Measurements from ENCODE around the gene GRIN2C.

The GRIN2C gene

GRCh38 chr17:74851612-74852236 is 8.0 kb downstream of the GRIN2C start:
- H3K36me3 Mint-ChIP-seq (ENCODE audit: low read depth): no peaks in the 10 kb centered on the region
- peaks cover 50% of the 10 kb centered on the region for H3K27me3 Mint-ChIP-seq
- peaks cover 9% of the 10 kb centered on the region for H3K4me1 Mint-ChIP-seq (ENCODE audit: low read depth)
- H3K4me3 Mint-ChIP-seq: no peak overlapping the region
- H3K27ac Mint-ChIP-seq: no peak overlapping the region
- no peaks in the 10 kb centered on the region for H3K9me3 Mint-ChIP-seq

- no peaks in the 10 kb centered on the region for H3K9me3 Mint-ChIP-seq
- H3K27me3 Mint-ChIP-seq: peaks cover 43% of the 10 kb centered on the region
- no peak overlapping the region for H3K27ac Mint-ChIP-seq
- H3K4me1 Mint-ChIP-seq (ENCODE audit: low read depth): peaks cover 9% of the 10 kb centered on the region
- H3K36me3 Mint-ChIP-seq (ENCODE audit: low read depth): no peaks in the 10 kb centered on the region
- no peak overlapping the region for H3K4me3 Mint-ChIP-seq
Measured at GRCh38 chr17:74850914-74851313, 8.8 kb downstream of the GRIN2C start.

GRCh38 chr17:74850310-74850709 is 9.4 kb downstream of the GRIN2C start:
- Mint-ChIP-seq H3K4me3 (no peak overlapping the region), H3K4me1 (ENCODE audit: low read depth) (peaks cover 9% of the 10 kb centered on the region)

GRCh38 chr17:74848656-74849399 is 10.9 kb downstream of the GRIN2C start:
- H3K4me3 Mint-ChIP-seq: no peak overlapping the region
- no peak overlapping the region for H3K27ac Mint-ChIP-seq
- H3K36me3 Mint-ChIP-seq (ENCODE audit: low read depth): no peaks in the 10 kb centered on the region
- H3K9me3 Mint-ChIP-seq: no peaks in the 10 kb centered on the region
- H3K27me3 Mint-ChIP-seq: peaks cover 24% of the 10 kb centered on the region
- peaks cover 9% of the 10 kb centered on the region for H3K4me1 Mint-ChIP-seq (ENCODE audit: low read depth)

More at GRCh38 chr17:74850310-74850709, 9.4 kb downstream of the GRIN2C start:
- H3K9me3 Mint-ChIP-seq: no peaks in the 10 kb centered on the region
- no peaks in the 10 kb centered on the region for H3K36me3 Mint-ChIP-seq (ENCODE audit: low read depth)
- no peak overlapping the region for H3K27ac Mint-ChIP-seq
- peaks cover 37% of the 10 kb centered on the region for H3K27me3 Mint-ChIP-seq

- H3K4me3 Mint-ChIP-seq: no peak overlapping the region
- H3K27ac Mint-ChIP-seq: no peak overlapping the region
- H3K36me3 Mint-ChIP-seq (ENCODE audit: low read depth): no peaks in the 10 kb centered on the region
- H3K4me1 Mint-ChIP-seq (ENCODE audit: low read depth): peaks cover 7% of the 10 kb centered on the region
- H3K27me3 Mint-ChIP-seq: peaks cover 22% of the 10 kb centered on the region
- no peaks in the 10 kb centered on the region for H3K9me3 Mint-ChIP-seq
Measured at GRCh38 chr17:74846621-74847020, 13.1 kb downstream of the GRIN2C start.

- peaks cover 30% of the 10 kb centered on the region for H3K4me1 Mint-ChIP-seq (ENCODE audit: low read depth)
- H3K9me3 Mint-ChIP-seq: no peaks in the 10 kb centered on the region
- H3K27me3 Mint-ChIP-seq: peaks cover 14% of the 10 kb centered on the region
- no peak overlapping the region for H3K4me3 Mint-ChIP-seq
- no peak overlapping the region for H3K27ac Mint-ChIP-seq
- peaks cover 4% of the 10 kb centered on the region for H3K36me3 Mint-ChIP-seq (ENCODE audit: low read depth)
Measured at GRCh38 chr17:74843352-74843627, 16.4 kb downstream of the GRIN2C start.

- H3K27ac Mint-ChIP-seq: no peak overlapping the region
- peaks cover 6% of the 10 kb centered on the region for H3K36me3 Mint-ChIP-seq (ENCODE audit: low read depth)
- peaks cover 14% of the 10 kb centered on the region for H3K27me3 Mint-ChIP-seq
- H3K4me1 Mint-ChIP-seq (ENCODE audit: low read depth): peaks cover 30% of the 10 kb centered on the region
- no peak overlapping the region for H3K4me3 Mint-ChIP-seq
- H3K9me3 Mint-ChIP-seq: no peaks in the 10 kb centered on the region
Measured at GRCh38 chr17:74842599-74843351, 16.9 kb downstream of the GRIN2C start.

GRCh38 chr17:74842146-74842598 is 17.5 kb downstream of the GRIN2C start:
- H3K4me3 Mint-ChIP-seq: no peak overlapping the region
- peaks cover 14% of the 10 kb centered on the region for H3K27me3 Mint-ChIP-seq
- peaks cover 6% of the 10 kb centered on the region for H3K36me3 Mint-ChIP-seq (ENCODE audit: low read depth)
- H3K4me1 Mint-ChIP-seq (ENCODE audit: low read depth): peaks cover 30% of the 10 kb centered on the region
- H3K27ac Mint-ChIP-seq: no peak overlapping the region
- no peaks in the 10 kb centered on the region for H3K9me3 Mint-ChIP-seq

- H3K4me1 Mint-ChIP-seq (ENCODE audit: low read depth): peaks cover 30% of the 10 kb centered on the region
- H3K9me3 Mint-ChIP-seq: no peaks in the 10 kb centered on the region
- no peak overlapping the region for H3K4me3 Mint-ChIP-seq
- H3K36me3 Mint-ChIP-seq (ENCODE audit: low read depth): peaks cover 13% of the 10 kb centered on the region
- H3K27me3 Mint-ChIP-seq: peaks cover 14% of the 10 kb centered on the region
- no peak overlapping the region for H3K27ac Mint-ChIP-seq
Measured at GRCh38 chr17:74840989-74841666, 18.6 kb downstream of the GRIN2C start.

GRCh38 chr17:74839990-74840852 is 19.5 kb downstream of the GRIN2C start:
- no peak overlapping the region for H3K27ac Mint-ChIP-seq
- peaks cover 14% of the 10 kb centered on the region for H3K27me3 Mint-ChIP-seq
- no peaks in the 10 kb centered on the region for H3K9me3 Mint-ChIP-seq
- H3K4me3 Mint-ChIP-seq: no peak overlapping the region
- peaks cover 30% of the 10 kb centered on the region for H3K4me1 Mint-ChIP-seq (ENCODE audit: low read depth)
- peaks cover 18% of the 10 kb centered on the region for H3K36me3 Mint-ChIP-seq (ENCODE audit: low read depth)

- Mint-ChIP-seq H3K27ac (no peak overlapping the region), H3K4me3 (no peak overlapping the region), H3K4me1 (ENCODE audit: low read depth) (peaks cover 26% of the 10 kb centered on the region), H3K36me3 (ENCODE audit: low read depth) (peaks cover 18% of the 10 kb centered on the region), H3K27me3 (peaks cover 9% of the 10 kb centered on the region), H3K9me3 (no peaks in the 10 kb centered on the region)
Measured at GRCh38 chr17:74838274-74838673, 21.4 kb downstream of the GRIN2C start.

GRCh38 chr17:74836691-74837467 is 22.8 kb downstream of the GRIN2C start:
- Mint-ChIP-seq H3K27ac (no peak overlapping the region), H3K4me3 (no peak overlapping the region), H3K4me1 (ENCODE audit: low read depth) (peaks cover 24% of the 10 kb centered on the region), H3K27me3 (peaks cover 7% of the 10 kb centered on the region), H3K36me3 (ENCODE audit: low read depth) (peaks cover 18% of the 10 kb centered on the region), H3K9me3 (no peaks in the 10 kb centered on the region)

- no peaks in the 10 kb centered on the region for H3K9me3 Mint-ChIP-seq
- no peak overlapping the region for H3K27ac Mint-ChIP-seq
- peaks cover 3% of the 10 kb centered on the region for H3K27me3 Mint-ChIP-seq
- H3K4me1 Mint-ChIP-seq (ENCODE audit: low read depth): peaks cover 21% of the 10 kb centered on the region
- H3K36me3 Mint-ChIP-seq (ENCODE audit: low read depth): peaks cover 18% of the 10 kb centered on the region
- H3K4me3 Mint-ChIP-seq: no peak overlapping the region
Measured at GRCh38 chr17:74836191-74836590, 23.5 kb downstream of the GRIN2C start.

All from stimulated activated naive CD8-positive, alpha-beta T cell treated with anti-CD3 and anti-CD28 coated beads, Interleukin-15, Interleukin-2, amounts not matched to agents 100 ng/mL and 50 ng/mL, for 24 hours (primary cell).